Spleen (tissue), 7 donors: ENCODE results near the gene TMEM117.

Source experiments
- CTCF ChIP-seq, 11 experiments: fragments of 200-600 bp in 7 of 11; fragments of 450-650 bp in 4 of 11; sonication (generic) in 4 of 11; IDR thresholded peaks in 8 of 11; conservative IDR thresholded peaks in 3 of 11; 1 replicate in 7 of 11; 2 replicates in 4 of 11; pipeline versions ENCODE4 v1.4.0 to v1.8.0; 2016 to 2021; ENCODE audit warnings: antibody characterized with exemption in 11 of 11, inconsistent platforms in 4 of 11, mild to moderate bottlenecking in 1 of 11
- POLR2A ChIP-seq, 3 donors: fragments of 450-650 bp; IDR thresholded peaks; one replicate each; pipeline ENCODE4 v1.5.1; 2017; ENCODE audit warnings: antibody characterized with exemption in 3 of 3, mild to moderate bottlenecking in 1 of 3
- donor health status: DM: no; HTN: no; CAD: no; lungs with moderate emphysema.
- donor health status: DM: no; HTN: no; CAD: no.
- donor health status: DM: no; HTN: no; CAD: no.

DNA sequence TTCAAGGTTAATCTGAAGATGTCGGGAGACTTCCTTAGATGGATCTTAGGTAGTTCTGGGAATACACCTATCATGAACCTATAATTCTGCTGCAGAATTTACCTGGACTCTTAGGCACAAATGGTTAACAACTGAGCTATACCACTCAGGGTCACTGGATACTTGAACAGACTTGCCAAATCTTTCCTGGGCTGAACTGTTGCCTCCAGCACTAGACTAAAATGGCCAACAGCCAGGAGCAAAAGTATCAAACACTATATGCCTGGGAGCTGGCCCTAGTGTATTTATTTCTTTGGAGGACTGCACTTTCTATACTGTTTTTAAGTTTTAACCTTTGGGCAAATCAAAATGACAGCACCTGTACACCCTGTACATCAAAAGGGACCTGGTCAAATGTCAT, 252.8 kb downstream of the TMEM117 start:
- TF ChIP-seq CTCF (IDR thresholded peaks at IDR 0.05 in 8 of 11, conservative IDR thresholded peaks at IDR 0.05 in 3 of 11) = no peak
- no peak for TF ChIP-seq POLR2A (IDR thresholded peaks at IDR 0.05)
